Uterus (tissue), 4 donors: ENCODE measurements around the gene SCFD2. TPM values are rescaled to one million over a fixed set of nuclear protein-coding genes. Genes with fewer than 3 reads are reported as not detected.

Experiments
- DNase-seq, 2 donors: peaks; one replicate each; pipeline ENCODE4 v3.0.0-alpha.2; 2019 to 2020
- H3K27ac ChIP-seq, 2 donors: fragments of 200-600 bp; sonication (generic); 1 replicate in 1 of 2; 2 replicates in 1 of 2; pipeline ENCODE4 v1.5.1; 2016 to 2018
- H3K27me3 ChIP-seq, 2 donors: fragments of 200-600 bp; sonication (generic); one replicate each; pipeline ENCODE4 v1.5.1; 2018 to 2019; ENCODE audit warnings: control low read depth in 1 of 2
- H3K36me3 ChIP-seq, 2 donors: fragments of 200-600 bp; sonication (generic); one replicate each; pipeline ENCODE4 v1.5.1; 2019; ENCODE audit warnings: control low read depth in 1 of 2
- H3K4me1 ChIP-seq, 2 donors: fragments of 200-600 bp; sonication (generic); one replicate each; pipeline ENCODE4 v1.5.1; 2018 to 2019; ENCODE audit warnings: control low read depth in 1 of 2
- H3K4me3 ChIP-seq, 2 donors: fragments of 200-600 bp; sonication (generic); 1 replicate in 1 of 2; 2 replicates in 1 of 2; pipeline ENCODE4 v1.5.1; 2018 to 2019; ENCODE audit warnings: mild to moderate bottlenecking in 1 of 2
- H3K9me3 ChIP-seq, 2 donors: fragments of 200-600 bp; sonication (generic); one replicate each; pipeline ENCODE4 v1.5.1; 2019; ENCODE audit warnings: control low read depth in 1 of 2
- CTCF ChIP-seq, 4 experiments: fragments of 200-600 bp in 2 of 4; fragments of 450-650 bp in 2 of 4; sonication (generic) in 2 of 4; IDR thresholded peaks; one replicate each; pipeline ENCODE4 v1.5.1; 2016 to 2019; ENCODE audit warnings: antibody characterized with exemption in 4 of 4, mild to moderate bottlenecking in 2 of 4, moderate library complexity in 1 of 4
- POLR2A ChIP-seq, 2 donors: fragments of 450-650 bp; IDR thresholded peaks; one replicate each; pipeline ENCODE4 v1.6.1; 2016; ENCODE audit warnings: antibody characterized with exemption in 2 of 2, mild to moderate bottlenecking in 1 of 2, moderate library complexity in 1 of 2
- intact Hi-C: fragments of 100-400 bp; cut with DNase I; formaldehyde crosslinking; loops from one replicate; pipeline ENCODE4 v1.15.1; 2023; ENCODE audit warnings: low total_unique reads
- total RNA-seq, 4 donors: library from RNA; depleted of rRNA in 3 of 4; stranded (reverse); fragments of >200 nt in 3 of 4; gene quantifications; one replicate each; pipeline versions ENCODE4 v1.1.0 to v1.2.4, GENCODE V29; 2014 to 2023
- donor health status: DM: yes; HTN: yes; CAD: no.

SCFD2 gene
- total RNA-seq, 4 donors from 2014 or later, result 19.6 to 36.2 (median 24.5) TPM

DNA sequence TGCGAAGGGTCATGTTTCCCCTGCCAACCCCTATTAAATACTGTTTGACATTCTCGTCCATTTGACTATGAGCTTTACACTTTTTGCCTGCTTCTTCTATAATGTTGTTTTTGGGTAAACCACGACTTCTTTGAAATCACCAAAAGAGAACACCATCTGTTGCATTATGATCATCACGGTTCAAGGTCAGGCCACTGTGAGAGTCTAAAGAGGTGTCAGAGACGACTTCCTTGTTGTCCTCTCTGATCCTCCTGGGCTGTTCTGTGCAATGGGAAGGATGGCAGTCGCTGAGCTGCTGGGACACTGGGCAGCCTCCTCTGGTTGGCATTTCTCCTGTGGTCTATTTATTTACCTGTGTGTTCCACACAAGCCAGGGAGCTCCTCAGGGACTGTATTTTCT lies 366.2 kb downstream of the SCFD2 start:
- H3K36me3 ChIP-seq, result no peaks in the 10 kb centered on the region
- H3K9me3 ChIP-seq, result no peaks in the 10 kb centered on the region
- TF ChIP-seq POLR2A (IDR thresholded peaks at IDR 0.05) (no peak), CTCF (IDR thresholded peaks at IDR 0.05) (no peak)
- DNase-seq, result no peak
- no peaks in the 10 kb centered on the region for H3K27me3 ChIP-seq
- H3K4me3 ChIP-seq, result no peak overlapping the region
- H3K4me1 ChIP-seq, result peaks cover 5 to 10% of the 10 kb centered on the region in 2 donors
- intact Hi-C loops, result no loop called here
- no peak overlapping the region for H3K27ac ChIP-seq

- Histone ChIP-seq H3K27me3 (no peaks in the 10 kb centered on the region), H3K4me1 (peaks cover 5 to 10% of the 10 kb centered on the region in 2 donors), H3K27ac (peak overlapping the region; percentile 74 to 83), H3K36me3 (no peaks in the 10 kb centered on the region), H3K4me3 (no peak overlapping the region), H3K9me3 (no peaks in the 10 kb centered on the region)
- DNase-seq, result no peak
- TF ChIP-seq POLR2A (IDR thresholded peaks at IDR 0.05) (no peak), CTCF (IDR thresholded peaks at IDR 0.05) (no peak)
- intact Hi-C loops, result no loop called here
Observed at GRCh38 chr4:52998413-52998812, 367.4 kb downstream of the SCFD2 start.

DNA sequence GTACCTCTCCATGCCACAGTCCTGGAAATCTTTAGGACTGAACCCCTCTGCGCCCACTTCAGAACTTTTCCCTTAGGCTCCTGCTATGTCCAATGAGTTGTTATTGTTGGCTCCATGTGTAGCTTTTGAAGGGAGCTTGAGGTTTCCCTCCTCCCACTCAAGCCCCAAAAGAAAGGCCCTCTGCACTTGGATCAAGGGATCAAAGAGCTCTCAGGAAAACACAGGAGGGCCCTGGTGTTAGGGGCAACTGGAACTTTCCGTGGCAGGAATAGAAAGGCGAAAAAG lies 368.8 kb downstream of the SCFD2 start:
- TF ChIP-seq CTCF (IDR thresholded peaks at IDR 0.05) (no peak), POLR2A (IDR thresholded peaks at IDR 0.05) (no peak)
- Histone ChIP-seq H3K36me3 (no peaks in the 10 kb centered on the region), H3K4me1 (peaks cover 5 to 10% of the 10 kb centered on the region in 2 donors), H3K27me3 (no peaks in the 10 kb centered on the region), H3K9me3 (no peaks in the 10 kb centered on the region), H3K4me3 (no peak overlapping the region), H3K27ac (peak overlapping the region; percentile 74 to 83)
- intact Hi-C loops, result no loop called here
- DNase-seq, result no peak

DNA sequence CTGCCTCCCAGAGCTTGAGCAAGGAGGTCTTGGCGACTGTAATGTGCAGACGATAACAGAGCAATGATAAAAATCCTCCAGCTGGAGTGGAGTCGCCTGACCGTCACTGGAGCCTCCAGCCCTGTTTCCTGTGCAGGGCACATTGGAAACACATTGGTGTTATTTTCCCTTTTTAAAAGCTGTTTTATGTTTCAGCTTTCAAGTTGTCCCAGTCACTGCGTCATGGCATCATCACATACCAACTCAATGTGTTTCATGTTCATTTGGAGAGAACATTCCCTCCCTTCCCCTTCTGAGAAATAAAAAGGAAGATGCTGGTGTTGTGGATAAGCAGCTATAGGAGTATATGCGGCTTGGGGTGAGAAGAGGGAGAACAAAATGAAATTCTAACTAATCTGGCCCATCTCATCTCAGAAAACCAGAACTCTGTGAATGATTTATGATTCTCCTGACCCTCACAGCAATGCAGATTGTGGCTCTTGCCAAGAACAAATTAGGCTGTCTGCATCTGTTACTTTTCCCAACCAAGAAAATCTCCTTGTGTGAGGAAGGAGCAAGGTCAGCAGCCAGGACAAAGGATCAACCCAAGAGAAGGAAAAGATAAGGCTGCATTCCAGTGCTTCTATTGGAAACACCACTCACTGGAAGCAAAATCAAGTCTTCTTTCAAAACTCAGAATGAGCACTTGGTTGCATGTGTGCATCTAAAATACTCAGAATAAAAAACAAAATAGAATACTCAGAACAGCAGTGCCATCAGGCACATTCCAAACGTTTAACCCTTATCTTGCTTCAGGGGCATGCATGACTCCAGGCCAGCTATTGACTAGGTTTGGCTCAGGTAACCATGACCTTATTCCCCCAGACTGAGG lies 369.4 kb downstream of the SCFD2 start:
- Histone ChIP-seq H3K4me1 (peaks cover 5 to 10% of the 10 kb centered on the region in 2 donors), H3K27ac (peak overlapping the region; percentile 74 to 83), H3K4me3 (no peak overlapping the region), H3K9me3 (no peaks in the 10 kb centered on the region), H3K36me3 (no peaks in the 10 kb centered on the region), H3K27me3 (no peaks in the 10 kb centered on the region)
- DNase-seq, result peak; percentile 64 to 80
- TF ChIP-seq CTCF (IDR thresholded peaks at IDR 0.05) (no peak), POLR2A (IDR thresholded peaks at IDR 0.05) (no peak)
- intact Hi-C loops, result no loop called here

- Histone ChIP-seq H3K4me3 (no peak overlapping the region), H3K9me3 (no peaks in the 10 kb centered on the region), H3K27ac (peak overlapping the region; percentile 74 to 83), H3K4me1 (peaks cover 5 to 10% of the 10 kb centered on the region in 2 donors), H3K36me3 (no peaks in the 10 kb centered on the region), H3K27me3 (no peaks in the 10 kb centered on the region)
- TF ChIP-seq POLR2A (IDR thresholded peaks at IDR 0.05) (no peak), CTCF (IDR thresholded peaks at IDR 0.05) (no peak)
- intact Hi-C loops, result no loop called here
- DNase-seq, result no peak
Observed at GRCh38 chr4:52995360-52996030, 370.4 kb downstream of the SCFD2 start.
